ENCODE data around the gene AKAP13.

The AKAP13 gene

DNA sequence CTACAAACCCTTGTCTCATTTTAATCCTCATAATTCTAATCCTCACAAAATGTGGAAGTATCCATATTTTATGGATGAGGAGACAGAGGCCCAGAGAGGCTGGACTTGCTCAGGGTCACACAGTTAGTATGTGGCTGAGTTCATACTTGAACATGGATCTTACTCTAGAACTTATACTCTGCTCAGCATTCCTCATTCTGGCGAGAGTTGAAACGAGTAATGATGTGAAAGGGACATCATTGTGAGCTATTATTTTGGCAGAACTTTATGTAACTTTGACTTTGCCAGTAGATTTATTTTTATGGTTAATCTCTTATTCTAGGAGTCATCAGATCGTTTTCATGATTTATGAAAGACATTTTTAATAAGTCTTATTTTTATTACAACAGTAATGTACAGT is 17.5 kb downstream of the AKAP13 start:
- no peak for TF ChIP-seq CTCF (IDR thresholded peaks at IDR 0.05)

- no peak for TF ChIP-seq CTCF (IDR thresholded peaks at IDR 0.05)
Measured at GRCh38 chr15:85398822-85399221, 18.4 kb downstream of the AKAP13 start.

GRCh38 chr15:85399627-85400026 is 19.2 kb downstream of the AKAP13 start:
- TF ChIP-seq CTCF (IDR thresholded peaks at IDR 0.05), result no peak

GRCh38 chr15:85400606-85401005 is 20.2 kb downstream of the AKAP13 start:
- no peak for TF ChIP-seq CTCF (IDR thresholded peaks at IDR 0.05)

GRCh38 chr15:85401108-85401774 is 20.8 kb downstream of the AKAP13 start:
- TF ChIP-seq CTCF (IDR thresholded peaks at IDR 0.05), result no peak

GRCh38 chr15:85402195-85402881 is 21.9 kb downstream of the AKAP13 start:
- no peak for TF ChIP-seq CTCF (IDR thresholded peaks at IDR 0.05)

- no peak for TF ChIP-seq CTCF (IDR thresholded peaks at IDR 0.05)
Measured at GRCh38 chr15:85403745-85404144, 23.3 kb downstream of the AKAP13 start.
